Caco-2 (cell line): Measurements from ENCODE around the gene C14orf119. TPM values are rescaled to one million over a fixed set of nuclear protein-coding genes. Genes with fewer than 3 reads are reported as not detected.

Experiments
- BruUV-seq: library from RNA; stranded (reverse); fragments of 400-500 nt; replicated peaks from 2 replicates; lab custom pipeline; 2021; lab: Mats Ljungman, UMichigan
- CTCF ChIA-PET: fragments of 300-600 bp; sonication (Branson Sonifier 250); formaldehyde crosslinking; loops from one replicate; lab custom pipeline; 2022; ENCODE audit warnings: antibody characterized with exemption; lab: Charles Lee
- POLR2A ChIA-PET: fragments of 300-600 bp; sonication (Branson Sonifier 250); formaldehyde crosslinking; loops from one replicate; lab custom pipeline; 2022; ENCODE audit warnings: antibody characterized with exemption; lab: Charles Lee
- DNase-seq, 2 experiments: peaks; one replicate each; pipeline versions ENCODE4 v3.0.0 to v3.0.0-alpha.2; 2020 to 2022
- H3K27me3 ChIP-seq: replicated peaks from 2 replicates; pipeline ENCODE4 v1.6.0; 2011; ENCODE audit warnings: low read length; ENCODE audit not compliant: control insufficient read depth, insufficient read depth
- H3K36me3 ChIP-seq: 2 replicates; pipeline ENCODE4 v1.5.1; 2011; ENCODE audit warnings: low read length; ENCODE audit not compliant: control insufficient read depth, insufficient read depth
- H3K4me1 ChIP-seq: fragments of 250-450 bp; sonication (Bioruptor Pico); 2 replicates; pipeline ENCODE4 v1.5.1; 2020; ENCODE audit warnings: mild to moderate bottlenecking
- H3K4me3 ChIP-seq: 2 replicates; pipeline ENCODE4 v1.5.1; 2011; ENCODE audit warnings: low read depth, mild to moderate bottlenecking, control low read depth, low read length
- H3K9me3 ChIP-seq: fragments of 250-450 bp; sonication (Bioruptor Pico); 2 replicates; pipeline ENCODE4 v1.5.1; 2020; ENCODE audit warnings: mild to moderate bottlenecking, moderate library complexity
- H3K27ac Mint-ChIP-seq: one replicate; pipeline ENCODE4 v1.8.0; 2022; ENCODE audit warnings: mixed read lengths; ENCODE audit not compliant: unreplicated experiment
- H3K27me3 Mint-ChIP-seq: one replicate; pipeline ENCODE4 v1.8.0; 2022; ENCODE audit warnings: mixed read lengths; ENCODE audit not compliant: insufficient read depth, unreplicated experiment
- H3K36me3 Mint-ChIP-seq: one replicate; pipeline ENCODE4 v1.8.0; 2022; ENCODE audit warnings: mild to moderate bottlenecking, mixed read lengths; ENCODE audit not compliant: insufficient read depth, unreplicated experiment
- H3K4me1 Mint-ChIP-seq: one replicate; pipeline ENCODE4 v1.8.0; 2022; ENCODE audit warnings: low read depth, mixed read lengths; ENCODE audit not compliant: unreplicated experiment
- H3K4me3 Mint-ChIP-seq: one replicate; pipeline ENCODE4 v1.8.0; 2022; ENCODE audit warnings: mild to moderate bottlenecking, moderate library complexity, mixed read lengths; ENCODE audit not compliant: unreplicated experiment
- H3K9me3 Mint-ChIP-seq: one replicate; pipeline ENCODE4 v1.8.0; 2022; ENCODE audit warnings: mixed read lengths; ENCODE audit not compliant: unreplicated experiment
- CTCF ChIP-seq, 2 experiments: fragments of 200-600 bp in 1 of 2; IDR thresholded peaks; 1 replicate in 1 of 2; 2 replicates in 1 of 2; pipeline versions ENCODE4 v1.5.1 to v1.8.0; 2011 to 2022; ENCODE audit warnings: antibody characterized with exemption in 1 of 2, control low read depth in 1 of 2, inconsistent platforms in 1 of 2, low read depth in 1 of 2, low read length in 1 of 2, mild to moderate bottlenecking in 1 of 2, moderate library complexity in 1 of 2; ENCODE audit not compliant: insufficient read depth in 1 of 2, severe bottlenecking in 1 of 2, unreplicated experiment in 1 of 2
- intact Hi-C: fragments of 100-400 bp; cut with micrococcal nuclease; formaldehyde crosslinking; loops from one replicate; pipeline ENCODE4 v1.10.0; 2022; ENCODE audit not compliant: unreplicated experiment
- total RNA-seq: library from RNA; stranded (reverse); gene quantifications from 2 replicates; pipeline ENCODE4 v1.2.3, GENCODE V29; 2022

The C14orf119 gene
- total RNA-seq, 1 experiment from 2014 or later = 52.0 TPM

- Mint-ChIP-seq H3K36me3 (peaks cover 6% of the 10 kb centered on the region), H3K4me3 (no peak overlapping the region), H3K27ac (no peak overlapping the region), H3K27me3 (no peaks in the 10 kb centered on the region), H3K4me1 (peaks cover 7% of the 10 kb centered on the region), H3K9me3 (no peaks in the 10 kb centered on the region)
- no peak for DNase-seq
- Histone ChIP-seq H3K36me3 (no peaks in the 10 kb centered on the region), H3K9me3 (no peaks in the 10 kb centered on the region), H3K4me1 (no peaks in the 10 kb centered on the region), H3K4me3 (no peak overlapping the region), H3K27me3 (no peaks in the 10 kb centered on the region)
- intact Hi-C loops = loop anchor here (5.0 kb wide), 1 partner anchor 179 kb away; the partner anchor contains the start of gene PPP1R3E
- CTCF ChIA-PET = interaction anchor here (1.3 to 1.8 kb wide), 2 partner anchors 55 to 61 kb away, joined by 3 to 5 read pairs; no protein-coding TSS in a partner anchor
- TF ChIP-seq CTCF (IDR thresholded peaks at IDR 0.05; ENCODE audit: insufficient read depth in 1 of 2, low read depth in 1 of 2, low read length in 1 of 2, severe bottlenecking in 1 of 2, unreplicated experiment in 1 of 2) = no peak
- no TSS peak for BruUV-seq
- POLR2A ChIA-PET = no interaction called here
Measured at GRCh38 chr14:23123419-23123818, 28.1 kb downstream of the C14orf119 start.

DNA sequence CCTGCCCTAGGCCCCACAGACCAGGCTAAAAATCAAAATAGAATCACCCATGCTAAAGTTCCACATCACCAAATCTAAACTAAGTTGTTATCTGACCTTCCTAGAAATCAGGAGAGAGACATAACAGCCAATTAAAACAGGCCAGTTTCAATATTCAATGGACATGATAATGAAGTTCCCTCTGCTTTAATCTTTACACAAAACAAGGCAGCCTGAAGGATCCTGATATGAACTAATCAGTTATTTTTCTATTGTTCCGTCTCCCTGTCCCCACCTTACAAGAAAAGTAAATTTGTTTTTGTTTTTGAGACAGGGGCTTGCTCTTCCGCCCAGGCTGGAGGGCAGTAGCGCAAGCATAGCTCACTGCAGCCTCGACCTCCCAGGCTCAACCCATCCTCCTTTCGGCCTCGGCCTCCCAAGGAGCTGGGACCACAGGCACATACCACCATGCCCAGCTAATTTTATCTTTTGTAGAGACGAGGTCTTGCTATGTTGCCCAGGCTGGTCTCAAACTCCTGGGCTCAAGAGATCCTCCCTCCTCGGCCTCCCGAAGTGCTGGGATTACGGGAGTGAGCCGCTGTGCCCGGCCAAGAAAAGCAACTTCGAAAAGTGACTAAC, 29.1 kb downstream of the C14orf119 start:
- ChIA-PET CTCF (interaction anchor here (1.3 to 1.8 kb wide), 2 partner anchors 56 to 60 kb away, joined by 3 to 5 read pairs; no protein-coding TSS in a partner anchor), POLR2A (no interaction called here)
- H3K4me1 Mint-ChIP-seq = peaks cover 7% of the 10 kb centered on the region
- intact Hi-C loops = loop anchor here (5.0 kb wide), 1 partner anchor 178 kb away; the partner anchor contains the start of gene PPP1R3E
- H3K4me1 ChIP-seq = no peaks in the 10 kb centered on the region
- no TSS peak for BruUV-seq
- H3K4me3 ChIP-seq = no peak overlapping the region
- H3K9me3 Mint-ChIP-seq = no peaks in the 10 kb centered on the region
- peaks cover 6% of the 10 kb centered on the region for H3K36me3 Mint-ChIP-seq
- no peak for TF ChIP-seq CTCF (IDR thresholded peaks at IDR 0.05; ENCODE audit: insufficient read depth in 1 of 2, low read depth in 1 of 2, low read length in 1 of 2, severe bottlenecking in 1 of 2, unreplicated experiment in 1 of 2)
- H3K4me3 Mint-ChIP-seq = no peak overlapping the region
- no peak for DNase-seq
- no peaks in the 10 kb centered on the region for H3K36me3 ChIP-seq
- H3K9me3 ChIP-seq = no peaks in the 10 kb centered on the region
- H3K27ac Mint-ChIP-seq = no peak overlapping the region
- no peaks in the 10 kb centered on the region for H3K27me3 ChIP-seq
- no peaks in the 10 kb centered on the region for H3K27me3 Mint-ChIP-seq

GRCh38 chr14:23125011-23125410, 29.7 kb downstream of the C14orf119 start:
- no peak for DNase-seq
- H3K4me3 Mint-ChIP-seq = no peak overlapping the region
- ChIA-PET POLR2A (no interaction called here), CTCF (no interaction called here)
- no TSS peak for BruUV-seq
- peaks cover 7% of the 10 kb centered on the region for H3K4me1 Mint-ChIP-seq
- no peak overlapping the region for H3K4me3 ChIP-seq
- H3K27ac Mint-ChIP-seq = no peak overlapping the region
- peaks cover 6% of the 10 kb centered on the region for H3K36me3 Mint-ChIP-seq
- TF ChIP-seq CTCF (IDR thresholded peaks at IDR 0.05; ENCODE audit: insufficient read depth in 1 of 2, low read depth in 1 of 2, low read length in 1 of 2, severe bottlenecking in 1 of 2, unreplicated experiment in 1 of 2) = no peak
- H3K27me3 Mint-ChIP-seq = no peaks in the 10 kb centered on the region
- no peaks in the 10 kb centered on the region for H3K9me3 Mint-ChIP-seq
- no peaks in the 10 kb centered on the region for H3K27me3 ChIP-seq
- no peaks in the 10 kb centered on the region for H3K4me1 ChIP-seq
- no peaks in the 10 kb centered on the region for H3K36me3 ChIP-seq
- intact Hi-C loops = no loop called here
- H3K9me3 ChIP-seq = no peaks in the 10 kb centered on the region
